GM20000 (cell line): Measurements from ENCODE around the gene IGSF9.

Experiments used
- DNase-seq: peaks from one replicate; pipeline ENCODE4 v3.0.0; 2012; ENCODE audit warnings: low spot score
- TF ChIP-seq, protein P1 (sequence below): IDR thresholded peaks from 2 replicates; pipeline ENCODE4 v1.5.1; 2012; ENCODE audit warnings: mild to moderate bottlenecking, control low read depth; ENCODE audit errors: extremely low read depth, missing control alignments

IGSF9 gene

DNA sequence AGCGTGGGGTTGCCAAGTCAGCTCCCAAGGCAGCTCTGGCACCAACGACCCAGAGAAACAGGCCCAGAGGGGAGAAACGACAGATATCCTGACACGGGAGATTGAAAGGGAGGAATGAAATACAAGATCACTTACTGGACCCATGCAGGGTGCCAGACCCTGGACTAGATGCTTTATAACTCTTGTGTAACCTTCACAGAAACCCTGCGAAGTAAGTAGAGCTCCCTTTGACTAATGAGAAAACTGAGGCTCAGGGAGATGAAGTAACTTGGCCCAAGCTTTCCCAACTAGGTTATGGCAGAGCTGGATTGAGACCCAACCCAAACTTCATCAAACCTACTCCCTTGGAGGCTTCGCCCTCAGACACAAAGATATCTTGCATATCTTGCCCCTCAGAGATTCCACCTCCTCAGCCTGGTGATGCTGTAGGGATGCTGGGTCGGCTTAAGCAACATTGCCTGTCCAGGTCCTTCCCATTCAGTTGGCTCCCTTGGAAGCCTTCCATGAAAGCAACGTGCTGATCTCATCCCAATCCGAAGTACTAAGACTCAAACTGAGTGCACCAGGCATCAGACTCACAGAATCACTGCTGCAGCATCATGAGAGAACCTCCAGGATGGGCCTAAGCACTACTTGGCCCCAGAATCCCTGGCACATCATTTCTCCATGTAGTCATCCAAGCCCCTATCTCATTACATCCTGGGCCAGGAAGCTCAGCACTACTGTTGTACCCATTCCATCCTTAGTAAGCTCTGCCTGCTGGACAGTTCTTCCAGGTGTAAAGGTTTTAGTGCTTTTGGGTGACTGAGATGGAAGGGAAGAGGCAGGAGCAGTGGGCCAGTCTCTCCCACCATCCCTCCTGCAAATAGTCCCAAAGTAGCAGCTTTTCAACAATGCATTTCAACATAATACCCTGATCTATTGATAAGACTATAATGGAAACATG, 1.1 kb upstream of the IGSF9 start:
- TF ChIP-seq, protein P1, sequence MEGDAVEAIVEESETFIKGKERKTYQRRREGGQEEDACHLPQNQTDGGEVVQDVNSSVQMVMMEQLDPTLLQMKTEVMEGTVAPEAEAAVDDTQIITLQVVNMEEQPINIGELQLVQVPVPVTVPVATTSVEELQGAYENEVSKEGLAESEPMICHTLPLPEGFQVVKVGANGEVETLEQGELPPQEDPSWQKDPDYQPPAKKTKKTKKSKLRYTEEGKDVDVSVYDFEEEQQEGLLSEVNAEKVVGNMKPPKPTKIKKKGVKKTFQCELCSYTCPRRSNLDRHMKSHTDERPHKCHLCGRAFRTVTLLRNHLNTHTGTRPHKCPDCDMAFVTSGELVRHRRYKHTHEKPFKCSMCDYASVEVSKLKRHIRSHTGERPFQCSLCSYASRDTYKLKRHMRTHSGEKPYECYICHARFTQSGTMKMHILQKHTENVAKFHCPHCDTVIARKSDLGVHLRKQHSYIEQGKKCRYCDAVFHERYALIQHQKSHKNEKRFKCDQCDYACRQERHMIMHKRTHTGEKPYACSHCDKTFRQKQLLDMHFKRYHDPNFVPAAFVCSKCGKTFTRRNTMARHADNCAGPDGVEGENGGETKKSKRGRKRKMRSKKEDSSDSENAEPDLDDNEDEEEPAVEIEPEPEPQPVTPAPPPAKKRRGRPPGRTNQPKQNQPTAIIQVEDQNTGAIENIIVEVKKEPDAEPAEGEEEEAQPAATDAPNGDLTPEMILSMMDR, result no peak
- DNase-seq, result peak; percentile 3

DNA sequence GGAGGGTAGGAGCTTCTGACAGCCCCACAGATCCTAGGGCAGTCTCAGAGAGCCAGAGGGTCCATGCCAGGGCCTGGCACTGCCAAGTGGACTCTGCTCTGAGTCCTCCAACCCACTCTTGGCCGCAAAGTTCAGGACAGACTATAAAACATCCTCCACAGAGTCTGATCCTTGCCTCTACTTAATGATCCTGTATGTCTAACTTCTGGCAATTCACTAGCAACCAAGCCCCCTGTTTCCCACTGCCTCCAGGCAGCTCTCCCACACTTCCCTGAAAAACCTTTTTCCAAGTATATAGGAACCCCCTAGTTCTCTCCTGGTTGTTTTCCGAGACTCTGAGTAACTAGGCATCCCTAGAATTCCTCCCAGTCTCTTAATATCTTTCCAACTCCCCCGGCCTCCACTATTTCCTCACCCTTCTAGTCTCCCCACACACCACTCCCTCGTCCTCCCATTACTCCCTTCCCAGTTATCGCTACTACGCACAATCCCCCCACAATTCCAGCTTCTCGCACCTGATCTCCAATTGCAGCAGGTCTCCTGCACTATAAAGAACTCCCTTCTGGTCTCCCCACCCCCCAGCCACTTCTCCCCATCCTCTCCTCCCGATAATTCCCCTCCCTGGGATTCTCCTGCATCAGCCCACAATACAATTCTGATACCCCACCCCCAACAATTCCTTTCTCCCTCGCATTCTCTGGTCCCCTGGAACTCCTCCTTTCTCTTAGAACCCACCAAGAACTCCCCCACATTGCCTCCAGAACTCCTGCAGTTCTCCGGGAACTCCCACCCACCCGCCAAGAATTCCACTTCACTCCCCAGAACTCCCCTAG, 574 bp downstream of the IGSF9 start:
- TF ChIP-seq, protein P1, result no peak
- DNase-seq, result peak; percentile 5

DNA sequence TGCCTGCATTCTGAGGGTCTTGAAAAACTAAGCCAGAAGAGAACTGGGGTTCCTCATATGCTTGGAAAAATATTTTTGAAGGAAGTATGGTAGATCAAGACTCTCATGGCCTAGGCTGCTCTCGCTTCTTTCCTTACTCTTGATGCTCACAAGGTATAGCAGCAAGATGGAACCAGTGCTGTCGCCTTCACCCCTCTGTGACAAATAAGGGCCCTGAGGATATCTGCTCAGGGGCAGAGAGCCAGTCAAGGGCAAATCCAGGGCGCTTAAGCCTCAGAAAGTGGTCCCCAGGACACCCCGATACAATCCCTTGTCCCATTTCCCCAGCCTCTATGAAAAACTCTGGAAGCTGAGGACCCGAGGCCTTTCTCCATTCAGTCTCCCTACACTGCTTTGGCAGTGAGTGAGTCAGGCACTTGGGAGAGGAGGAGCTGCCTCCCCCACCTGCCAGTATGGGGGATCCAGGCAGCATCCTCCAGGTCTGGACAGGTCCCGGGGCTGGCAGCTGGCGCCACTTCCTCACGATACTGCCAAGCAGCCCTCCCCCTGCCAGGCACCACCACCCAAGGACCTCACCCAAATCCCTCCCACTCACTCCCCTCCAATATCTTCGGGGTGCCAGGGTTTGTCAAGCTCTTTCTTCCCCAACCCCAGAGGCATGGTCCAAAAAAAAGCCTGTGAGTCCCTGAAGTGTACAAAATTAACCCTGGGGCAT, 1.3 kb downstream of the IGSF9 start:
- peak; percentile 26 for DNase-seq
- TF ChIP-seq, protein P1, result no peak

DNA sequence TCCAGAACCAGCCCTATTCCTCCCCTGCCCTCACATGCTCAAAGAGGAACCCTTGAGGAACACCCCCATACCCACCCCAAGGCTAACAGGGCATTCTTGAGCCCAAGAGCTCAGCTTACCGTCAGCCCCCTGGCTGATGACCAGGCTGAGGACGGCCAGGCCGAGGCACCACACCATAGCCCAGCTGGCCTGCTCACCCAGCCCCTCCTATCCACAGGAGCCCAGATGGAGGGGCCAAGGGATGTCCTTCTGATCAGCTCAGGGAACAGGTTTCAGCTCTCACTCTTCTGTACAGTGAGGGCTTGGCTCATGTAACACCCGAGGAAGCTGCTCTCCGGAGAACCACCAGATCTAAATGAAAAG, 2.2 kb downstream of the IGSF9 start:
- TF ChIP-seq, protein P1, result no peak
- peak; percentile 3 for DNase-seq

DNA sequence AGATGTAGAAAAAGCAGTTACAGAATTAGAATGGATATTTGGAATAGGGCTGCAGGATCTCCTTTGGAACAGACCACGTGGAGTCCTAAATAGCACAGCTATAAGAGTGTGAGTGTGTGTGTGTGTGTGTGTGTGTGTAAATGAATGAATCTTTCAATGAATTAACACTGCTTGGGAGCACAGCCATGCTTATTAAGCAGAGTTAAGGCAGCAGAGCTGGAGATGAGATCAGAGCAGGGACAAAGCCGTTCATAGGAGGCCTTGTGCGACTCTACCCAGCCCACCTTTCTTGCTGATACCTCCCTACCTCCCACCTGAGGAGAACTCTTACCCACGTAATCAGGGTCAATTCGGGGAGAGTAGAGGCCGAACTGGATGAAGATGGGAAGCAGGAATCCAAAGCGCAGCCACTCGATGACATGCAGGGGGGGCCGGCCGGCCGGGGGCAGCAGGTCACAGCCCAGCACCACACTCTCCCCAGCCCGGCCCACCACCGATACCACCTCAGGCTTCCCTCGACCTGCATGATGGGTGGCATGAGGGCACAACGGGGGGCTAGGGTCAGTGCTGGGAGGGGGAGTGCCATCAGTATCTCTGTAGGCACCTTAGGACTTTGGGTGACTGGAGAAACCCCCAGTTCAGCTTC, 2.7 kb downstream of the IGSF9 start:
- DNase-seq, result peak; percentile 8
- TF ChIP-seq, protein P1, result no peak

DNA sequence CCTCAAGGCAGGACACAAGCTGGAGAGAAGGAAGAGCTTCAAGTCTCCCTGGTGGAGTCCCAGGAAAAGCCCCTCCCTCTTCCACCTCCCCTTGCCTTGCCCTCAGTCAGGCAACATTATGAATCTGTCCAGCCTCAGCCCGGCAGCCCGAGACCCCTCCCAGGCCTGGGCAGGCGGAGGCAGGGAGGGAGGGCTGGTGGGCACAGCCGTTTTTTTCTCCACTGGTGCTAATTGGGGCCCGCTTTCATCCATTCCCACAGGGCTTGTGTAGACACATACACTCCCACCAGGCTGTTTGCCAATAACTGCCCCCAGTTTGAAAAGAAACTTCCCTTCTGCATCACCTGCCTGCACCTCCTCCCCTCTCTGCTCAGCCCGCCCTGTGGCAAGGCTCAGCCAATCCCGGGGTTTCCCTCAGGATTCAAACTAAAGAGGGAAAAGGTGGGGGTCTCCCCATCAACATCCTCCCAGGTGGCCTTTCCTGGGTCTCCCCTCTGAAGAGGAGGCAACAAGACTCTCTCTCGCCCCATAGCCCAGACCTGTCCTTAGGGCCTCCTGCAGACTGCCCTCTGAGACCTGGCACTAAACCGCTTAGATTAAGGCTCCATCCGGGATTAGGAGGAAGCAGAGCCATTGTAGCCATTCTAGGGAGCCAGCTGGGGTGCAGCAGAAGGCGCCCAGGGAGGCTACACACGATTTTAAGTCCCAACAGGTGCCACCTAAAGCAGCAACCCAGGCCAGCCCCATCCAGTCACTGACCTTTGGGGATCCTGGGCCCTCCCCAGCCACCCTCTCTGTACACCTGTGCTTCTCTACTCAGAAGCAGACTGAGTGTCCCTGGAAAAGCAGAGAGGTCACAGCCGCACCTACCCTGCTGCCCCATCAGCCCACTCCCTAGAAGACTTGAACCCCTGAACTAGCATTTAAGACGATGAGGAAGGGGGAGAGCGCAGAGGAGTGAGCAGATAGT, 3.5 kb downstream of the IGSF9 start:
- TF ChIP-seq, protein P1, result no peak
- DNase-seq, result no peak
